Suprapubic skin (tissue), 4 donors: ENCODE results near the gene CSTPP1. TPM values are rescaled to one million over a fixed set of nuclear protein-coding genes. Genes with fewer than 3 reads are reported as not detected.

Source experiments
- DNase-seq, 2 donors: peaks; one replicate each; pipeline ENCODE4 v3.0.0-alpha.2; 2019; ENCODE audit warnings: low spot score in 2 of 2
- H3K27ac ChIP-seq: fragments of 200-600 bp; sonication (generic); one replicate; pipeline ENCODE4 v1.5.1; 2019
- H3K27me3 ChIP-seq: fragments of 200-600 bp; sonication (generic); one replicate; pipeline ENCODE4 v1.5.1; 2019
- H3K36me3 ChIP-seq: fragments of 200-600 bp; sonication (generic); one replicate; pipeline ENCODE4 v1.5.1; 2019
- H3K4me1 ChIP-seq: fragments of 200-600 bp; sonication (generic); one replicate; pipeline ENCODE4 v1.5.1; 2019
- H3K4me3 ChIP-seq: fragments of 200-600 bp; sonication (generic); one replicate; pipeline ENCODE4 v1.5.1; 2019; ENCODE audit warnings: mild to moderate bottlenecking
- H3K9me3 ChIP-seq: fragments of 200-600 bp; sonication (generic); one replicate; pipeline ENCODE4 v1.5.1; 2019
- CTCF ChIP-seq, 2 donors: fragments of 200-600 bp in 1 of 2; fragments of 450-650 bp in 1 of 2; sonication (generic) in 1 of 2; IDR thresholded peaks; one replicate each; pipeline ENCODE4 v1.5.1; 2016 to 2019; ENCODE audit warnings: antibody characterized with exemption in 2 of 2, mild to moderate bottlenecking in 1 of 2, moderate library complexity in 1 of 2
- EP300 ChIP-seq: sonication (generic); formaldehyde crosslinking; IDR thresholded peaks from one replicate; pipeline ENCODE4 v1.6.1; 2017; ENCODE audit warnings: antibody characterized with exemption
- POLR2A ChIP-seq, 2 donors: fragments of 450-650 bp; IDR thresholded peaks; one replicate each; pipeline ENCODE4 v1.6.1; 2017; ENCODE audit warnings: antibody characterized with exemption in 2 of 2, mild to moderate bottlenecking in 2 of 2, moderate library complexity in 2 of 2
- POLR2AphosphoS5 ChIP-seq, 3 donors: sonication (generic); formaldehyde crosslinking; IDR thresholded peaks; one replicate each; pipeline ENCODE4 v1.6.1; 2017; ENCODE audit warnings: antibody characterized with exemption in 3 of 3
- WGBS: methylation state at CpG from one replicate; pipeline ENCODE4 v1.1.5; 2018; 5-methylcytosine and 5-hydroxymethylcytosine counted together
- total RNA-seq, 4 donors: library from RNA; depleted of rRNA; stranded (reverse); fragments of >200 nt; gene quantifications; one replicate each; pipeline ENCODE4 v1.1.0, GENCODE V29; 2016

CSTPP1 gene
- total RNA-seq, 4 donors from 2014 or later, result 34.9 to 117 (median 48.1) TPM

- peaks cover 12% of the 10 kb centered on the region for H3K4me1 ChIP-seq
- no peaks in the 10 kb centered on the region for H3K9me3 ChIP-seq
- no peak for TF ChIP-seq EP300
- TF ChIP-seq POLR2A (IDR thresholded peaks at IDR 0.05), result no peak
- TF ChIP-seq CTCF (IDR thresholded peaks at IDR 0.05), result no peak
- no peak for TF ChIP-seq POLR2AphosphoS5 (IDR thresholded peaks at IDR 0.05)
- H3K27me3 ChIP-seq, result no peaks in the 10 kb centered on the region
- H3K36me3 ChIP-seq, result no peaks in the 10 kb centered on the region
- H3K27ac ChIP-seq, result no peak overlapping the region
- DNase-seq, result no peak
- no peak overlapping the region for H3K4me3 ChIP-seq
Observed at GRCh38 chr11:47099918-47100315, 163.4 kb downstream of the CSTPP1 start.

- Histone ChIP-seq H3K4me1 (peaks cover 17% of the 10 kb centered on the region), H3K4me3 (no peak overlapping the region), H3K27me3 (no peaks in the 10 kb centered on the region), H3K27ac (no peak overlapping the region), H3K36me3 (no peaks in the 10 kb centered on the region), H3K9me3 (no peaks in the 10 kb centered on the region)
- TF ChIP-seq POLR2AphosphoS5 (IDR thresholded peaks at IDR 0.05), result no peak
- TF ChIP-seq POLR2A (IDR thresholded peaks at IDR 0.05), result no peak
- TF ChIP-seq EP300, result no peak
- no peak for TF ChIP-seq CTCF (IDR thresholded peaks at IDR 0.05)
- WGBS, result 69% methylated on average over 3 of the region's 3 CpGs
- DNase-seq, result no peak
Observed at GRCh38 chr11:47101406-47101805, 164.8 kb downstream of the CSTPP1 start.

- H3K4me1 ChIP-seq, result peaks cover 26% of the 10 kb centered on the region
- 50% methylated on average over 3 of the region's 3 CpGs for WGBS
- H3K9me3 ChIP-seq, result no peaks in the 10 kb centered on the region
- no peak overlapping the region for H3K27ac ChIP-seq
- no peak for DNase-seq
- H3K27me3 ChIP-seq, result no peaks in the 10 kb centered on the region
- H3K4me3 ChIP-seq, result no peak overlapping the region
- H3K36me3 ChIP-seq, result no peaks in the 10 kb centered on the region
- TF ChIP-seq POLR2A (IDR thresholded peaks at IDR 0.05) (no peak), EP300 (no peak), POLR2AphosphoS5 (IDR thresholded peaks at IDR 0.05) (no peak), CTCF (IDR thresholded peaks at IDR 0.05) (no peak)
Observed at GRCh38 chr11:47104261-47104950, 167.8 kb downstream of the CSTPP1 start.

DNA sequence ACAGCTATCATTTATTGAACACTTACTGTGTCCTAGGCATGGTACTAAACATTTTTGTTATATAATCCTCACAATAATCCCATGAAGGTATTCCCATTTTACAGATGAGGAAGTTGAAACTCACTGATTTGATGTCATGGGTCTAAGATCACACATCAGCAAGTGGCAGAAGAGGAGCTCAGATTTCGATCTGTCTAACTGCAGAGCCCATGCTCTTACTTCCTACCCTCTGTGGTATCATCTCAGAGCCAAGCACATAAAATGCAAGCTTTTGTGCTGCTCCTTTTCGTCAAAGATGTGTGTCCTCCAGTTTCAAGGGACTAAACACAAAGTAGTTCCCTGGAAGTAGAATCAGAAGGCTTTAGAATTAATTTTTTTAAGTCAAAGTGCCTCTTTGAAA, 169.0 kb downstream of the CSTPP1 start:
- Histone ChIP-seq H3K9me3 (no peaks in the 10 kb centered on the region), H3K4me1 (peaks cover 38% of the 10 kb centered on the region), H3K27me3 (no peaks in the 10 kb centered on the region), H3K36me3 (no peaks in the 10 kb centered on the region), H3K4me3 (no peak overlapping the region), H3K27ac (no peak overlapping the region)
- 91% methylated on average over 2 of the region's 2 CpGs for WGBS
- no peak for DNase-seq
- TF ChIP-seq POLR2AphosphoS5 (IDR thresholded peaks at IDR 0.05), result no peak
- TF ChIP-seq POLR2A (IDR thresholded peaks at IDR 0.05), result no peak
- TF ChIP-seq CTCF (IDR thresholded peaks at IDR 0.05), result no peak
- no peak for TF ChIP-seq EP300

GRCh38 chr11:47105974-47106373, 169.4 kb downstream of the CSTPP1 start:
- Histone ChIP-seq H3K27me3 (no peaks in the 10 kb centered on the region), H3K4me1 (peaks cover 39% of the 10 kb centered on the region), H3K27ac (no peak overlapping the region), H3K9me3 (no peaks in the 10 kb centered on the region), H3K4me3 (no peak overlapping the region), H3K36me3 (no peaks in the 10 kb centered on the region)
- 80% methylated on average over 3 of the region's 3 CpGs for WGBS
- no peak for DNase-seq
- TF ChIP-seq CTCF (IDR thresholded peaks at IDR 0.05), result no peak
- no peak for TF ChIP-seq EP300
- TF ChIP-seq POLR2A (IDR thresholded peaks at IDR 0.05), result no peak
- no peak for TF ChIP-seq POLR2AphosphoS5 (IDR thresholded peaks at IDR 0.05)
